ENCODE data around the gene OR5AS1.
"Not testable (repeated sequence)": the region's sequence is repeated elsewhere in the genome, so short reads cannot be mapped to it uniquely, and the experiment has no call there.

The OR5AS1 gene

GRCh38 chr11:56027354-56027753, at the start of gene OR5AS1:
TSS of gene OR5AS1 (plus strand) at chr11:56027654. CDS start at chr11:56030419, 2,765 bp downstream.
- FAIRE-seq (no peak), DNase-seq (ENCODE audit: insufficient read length, low spot score) (no peak)

GRCh38 chr11:55994525-55994924, 32.9 kb upstream of the OR5AS1 start, which contains the start of gene OR5F1:
TSS of gene OR5F1 (minus strand) at chr11:55994625. CDS start at chr11:55994625, 0 bp downstream.
- no peak for DNase-seq (ENCODE audit: insufficient read length, low spot score)
- FAIRE-seq: no peak

GRCh38 chr11:56010716-56011115, 16.7 kb upstream of the OR5AS1 start:
- DNase-seq (ENCODE audit: insufficient read length, low spot score) (no peak), FAIRE-seq (no peak)

GRCh38 chr11:56013805-56014204, 13.6 kb upstream of the OR5AS1 start:
- DNase-seq (ENCODE audit: insufficient read length, low spot score) (no peak), FAIRE-seq (no peak)

GRCh38 chr11:56045538-56045937, 18.1 kb downstream of the OR5AS1 start:
- DNase-seq (ENCODE audit: insufficient read length, low spot score): no peak
- no peak for FAIRE-seq

GRCh38 chr11:56048480-56048879, 21.0 kb downstream of the OR5AS1 start:
- no peak for DNase-seq (ENCODE audit: insufficient read length, low spot score)
- FAIRE-seq: no peak

- FAIRE-seq (no peak), DNase-seq (ENCODE audit: insufficient read length, low spot score) (no peak)
Measured at GRCh38 chr11:56049487-56049886, 22.0 kb downstream of the OR5AS1 start.

GRCh38 chr11:56056366-56056765, 28.9 kb downstream of the OR5AS1 start:
- FAIRE-seq; DNase-seq (ENCODE audit: insufficient read length, low spot score): not testable (repeated sequence)

GRCh38 chr11:56057661-56058237, 30.3 kb downstream of the OR5AS1 start:
- not testable (repeated sequence) for FAIRE-seq; DNase-seq (ENCODE audit: insufficient read length, low spot score)

- not testable (repeated sequence) for FAIRE-seq; DNase-seq (ENCODE audit: insufficient read length, low spot score)
Measured at GRCh38 chr11:56058260-56058780, 30.9 kb downstream of the OR5AS1 start.

- DNase-seq (ENCODE audit: insufficient read length, low spot score) (no peak), FAIRE-seq (no peak)
Measured at GRCh38 chr11:56066980-56067379, 39.5 kb downstream of the OR5AS1 start.

Data from HTR-8/SVneo (cell line).